GM23248 (cell line): ENCODE results near the gene ADPGK.

Source experiments
- EZH2 ChIP-seq: fragments of 200-600 bp; sonication (generic); IDR thresholded peaks from 2 replicates; pipeline ENCODE4 v1.6.1; 2018; ENCODE audit warnings: antibody characterized with exemption, mild to moderate bottlenecking; ENCODE audit not compliant: insufficient read depth, poor library complexity, severe bottlenecking
- EZH2phosphoT487 ChIP-seq: fragments of 200-600 bp; sonication (generic); IDR thresholded peaks from 2 replicates; pipeline ENCODE4 v1.6.1; 2018; ENCODE audit warnings: antibody characterized with exemption, moderate library complexity, mild to moderate bottlenecking, low read depth; ENCODE audit not compliant: insufficient read depth

DNA sequence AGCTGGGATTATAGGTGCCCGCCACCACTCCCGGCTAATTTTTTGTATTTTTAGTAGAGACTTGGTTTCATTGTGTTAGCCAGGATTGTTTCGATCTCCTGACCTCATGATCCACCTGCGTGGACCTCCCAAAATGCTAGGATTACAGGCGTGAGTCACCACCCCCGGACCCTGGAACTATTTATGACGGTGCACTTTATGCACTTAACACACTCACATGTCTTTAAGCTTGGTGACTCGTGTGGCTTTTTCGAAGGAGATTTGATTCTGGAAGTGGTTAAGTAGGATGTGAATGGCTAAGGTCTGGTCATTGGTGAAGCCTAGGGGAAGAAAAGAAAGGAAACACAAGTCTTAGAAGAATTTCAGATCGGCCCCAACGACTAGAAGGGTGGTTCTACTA is 77.3 kb downstream of the ADPGK start:
- TF ChIP-seq EZH2 (no peak), EZH2phosphoT487 (no peak)
